OCI-LY1 (cell line): ENCODE data around the gene ASXL2.

Experiments used
- EZH2 ChIP-seq: fragments of 200-600 bp; sonication (generic), shearing (Covaris generic); IDR thresholded peaks from 2 replicates; pipeline ENCODE4 v1.8.0; 2017; ENCODE audit warnings: borderline replicate concordance, mixed run types, mild to moderate bottlenecking, antibody characterized with exemption, low read length, moderate library complexity, mixed read lengths
- TF ChIP-seq, protein P1 (sequence below): fragments of 200-600 bp; sonication (generic), shearing (Covaris generic); IDR thresholded peaks from 2 replicates; pipeline ENCODE4 v1.5.1; 2017; ENCODE audit warnings: mild to moderate bottlenecking, antibody characterized with exemption, low read length, moderate library complexity, mixed read lengths

- TF ChIP-seq, protein P1, sequence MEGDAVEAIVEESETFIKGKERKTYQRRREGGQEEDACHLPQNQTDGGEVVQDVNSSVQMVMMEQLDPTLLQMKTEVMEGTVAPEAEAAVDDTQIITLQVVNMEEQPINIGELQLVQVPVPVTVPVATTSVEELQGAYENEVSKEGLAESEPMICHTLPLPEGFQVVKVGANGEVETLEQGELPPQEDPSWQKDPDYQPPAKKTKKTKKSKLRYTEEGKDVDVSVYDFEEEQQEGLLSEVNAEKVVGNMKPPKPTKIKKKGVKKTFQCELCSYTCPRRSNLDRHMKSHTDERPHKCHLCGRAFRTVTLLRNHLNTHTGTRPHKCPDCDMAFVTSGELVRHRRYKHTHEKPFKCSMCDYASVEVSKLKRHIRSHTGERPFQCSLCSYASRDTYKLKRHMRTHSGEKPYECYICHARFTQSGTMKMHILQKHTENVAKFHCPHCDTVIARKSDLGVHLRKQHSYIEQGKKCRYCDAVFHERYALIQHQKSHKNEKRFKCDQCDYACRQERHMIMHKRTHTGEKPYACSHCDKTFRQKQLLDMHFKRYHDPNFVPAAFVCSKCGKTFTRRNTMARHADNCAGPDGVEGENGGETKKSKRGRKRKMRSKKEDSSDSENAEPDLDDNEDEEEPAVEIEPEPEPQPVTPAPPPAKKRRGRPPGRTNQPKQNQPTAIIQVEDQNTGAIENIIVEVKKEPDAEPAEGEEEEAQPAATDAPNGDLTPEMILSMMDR: no peak
- no peak for TF ChIP-seq EZH2
Measured at GRCh38 chr2:25833566-25833965, 44.7 kb downstream of the ASXL2 start.
